Liver (tissue), 9 donors: Measurements from ENCODE around the gene DRG2. TPM values are rescaled to one million over a fixed set of nuclear protein-coding genes. Genes with fewer than 3 reads are reported as not detected.

Source experiments
- DNase-seq: peaks from one replicate; pipeline ENCODE4 v3.0.0-alpha.2; 2017; ENCODE audit warnings: low spot score
- H3K27ac ChIP-seq, 2 donors: one replicate each; pipeline ENCODE4 v1.7.0; 2013; ENCODE audit warnings: inconsistent platforms in 2 of 2, low read length in 2 of 2, control low read depth in 1 of 2, low read depth in 1 of 2, mild to moderate bottlenecking in 1 of 2
- H3K27me3 ChIP-seq, 4 donors: one replicate each; pipeline versions ENCODE4 v1.6.1 to v1.7.0; 2013; ENCODE audit warnings: low read length in 3 of 4, inconsistent platforms in 1 of 4, mild to moderate bottlenecking in 1 of 4, moderate library complexity in 1 of 4; ENCODE audit not compliant: control insufficient read depth in 4 of 4, insufficient read depth in 4 of 4
- H3K36me3 ChIP-seq, 4 donors: one replicate each; pipeline versions ENCODE4 v1.6.1 to v1.7.0; 2013; ENCODE audit warnings: low read length in 3 of 4, mild to moderate bottlenecking in 3 of 4, low read depth in 1 of 4, moderate library complexity in 1 of 4; ENCODE audit not compliant: control insufficient read depth in 4 of 4, insufficient read depth in 3 of 4
- H3K4me1 ChIP-seq, 4 donors: one replicate each; pipeline versions ENCODE4 v1.6.1 to v1.7.0; 2013; ENCODE audit warnings: low read length in 3 of 4, mild to moderate bottlenecking in 3 of 4, moderate library complexity in 1 of 4; ENCODE audit not compliant: control insufficient read depth in 4 of 4, insufficient read depth in 4 of 4
- H3K4me3 ChIP-seq, 3 donors: one replicate each; pipeline versions ENCODE4 v1.6.1 to v1.7.0; 2013; ENCODE audit warnings: low read length in 3 of 3, control low read depth in 1 of 3, low read depth in 1 of 3, mild to moderate bottlenecking in 1 of 3
- H3K9ac ChIP-seq, 2 donors: one replicate each; pipeline ENCODE4 v1.7.0; 2013; ENCODE audit warnings: low read length in 2 of 2, mild to moderate bottlenecking in 2 of 2, moderate library complexity in 2 of 2, control low read depth in 1 of 2, low read depth in 1 of 2
- H3K9me3 ChIP-seq, 4 donors: one replicate each; pipeline versions ENCODE4 v1.6.1 to v1.7.0; 2013; ENCODE audit warnings: low read length in 3 of 4; ENCODE audit not compliant: control insufficient read depth in 4 of 4
- EGR1 ChIP-seq, 2 donors: IDR thresholded peaks; 2 replicates each; pipeline ENCODE4 v1.6.1; 2016 to 2018; ENCODE audit warnings: antibody characterized with exemption in 2 of 2, low read depth in 2 of 2
- FOXA1 ChIP-seq: IDR thresholded peaks from 2 replicates; pipeline ENCODE4 v1.6.1; 2016; ENCODE audit warnings: antibody characterized with exemption
- FOXA2 ChIP-seq: IDR thresholded peaks from 2 replicates; pipeline ENCODE4 v1.6.1; 2016; ENCODE audit warnings: antibody characterized with exemption
- GABPA ChIP-seq, 2 donors: IDR thresholded peaks in 1 of 2; conservative IDR thresholded peaks in 1 of 2; 2 replicates each; pipeline ENCODE4 v1.6.1; 2016; ENCODE audit warnings: antibody characterized with exemption in 2 of 2, mild to moderate bottlenecking in 1 of 2, moderate library complexity in 1 of 2
- HNF4A ChIP-seq, 2 donors: conservative IDR thresholded peaks; 2 replicates each; pipeline ENCODE4 v1.6.1; 2016; ENCODE audit warnings: antibody characterized with exemption in 2 of 2, mild to moderate bottlenecking in 2 of 2
- HNF4G ChIP-seq: IDR thresholded peaks from 2 replicates; pipeline ENCODE4 v1.6.1; 2016; ENCODE audit warnings: antibody characterized with exemption
- JUND ChIP-seq, 2 donors: IDR thresholded peaks; 2 replicates each; pipeline ENCODE4 v1.6.1; 2016; ENCODE audit warnings: antibody characterized with exemption in 2 of 2
- NR2F2 ChIP-seq: IDR thresholded peaks from 2 replicates; pipeline ENCODE4 v1.6.1; 2016; ENCODE audit warnings: antibody characterized with exemption
- RAD21 ChIP-seq, 2 donors: IDR thresholded peaks; 2 replicates each; pipeline ENCODE4 v1.6.1; 2016; ENCODE audit warnings: antibody characterized with exemption in 2 of 2, mild to moderate bottlenecking in 2 of 2
- RXRA ChIP-seq, 2 donors: IDR thresholded peaks; 2 replicates each; pipeline ENCODE4 v1.6.1; 2017 to 2018; ENCODE audit warnings: antibody characterized with exemption in 2 of 2, mild to moderate bottlenecking in 1 of 2
- SP1 ChIP-seq: IDR thresholded peaks from 2 replicates; pipeline ENCODE4 v1.6.1; 2018; ENCODE audit warnings: antibody characterized with exemption, mild to moderate bottlenecking
- TAF1 ChIP-seq: conservative IDR thresholded peaks from 2 replicates; pipeline ENCODE4 v1.6.1; 2016; ENCODE audit warnings: antibody characterized with exemption, mild to moderate bottlenecking
- YY1 ChIP-seq: IDR thresholded peaks from 2 replicates; pipeline ENCODE4 v1.6.1; 2016; ENCODE audit warnings: antibody characterized with exemption, mild to moderate bottlenecking
- WGBS: extraction: QIAGEN DNeasy Blood & Tissue Kit; methylation state at CpG from one replicate; pipeline ENCODE4 v1.1.7; 2013; 5-methylcytosine and 5-hydroxymethylcytosine counted together
- polyA plus RNA-seq, 2 donors: library from polyadenylated mRNA; stranded (reverse) in 1 of 2; unstranded in 1 of 2; fragments of 200-250 nt in 1 of 2; fragments of >200 nt in 1 of 2; fragmentation: Nextera tagmentation in 1 of 2; extraction: Ambion mirVana in 1 of 2; gene quantifications; one replicate each; pipeline versions ENCODE4 v1.2.1 to v1.2.3, GENCODE V29; 2013 to 2015
- total RNA-seq, 2 donors: library from RNA; depleted of rRNA; stranded (reverse); fragments of >200 nt; gene quantifications; one replicate each; pipeline ENCODE4 v1.2.3, GENCODE V29; 2014
- TF ChIP-seq, protein P1 (sequence below): IDR thresholded peaks from 2 replicates; pipeline ENCODE4 v1.6.1; 2016; ENCODE audit warnings: antibody characterized with exemption, mild to moderate bottlenecking
- TF ChIP-seq, protein P2 (sequence below): IDR thresholded peaks from 2 replicates; pipeline ENCODE4 v1.6.1; 2016; ENCODE audit warnings: antibody characterized with exemption
- TF ChIP-seq, protein P3 (sequence below): fragments of 150-350 bp; IDR thresholded peaks from 2 replicates; pipeline ENCODE4 v1.5.1; 2017; ENCODE audit warnings: improper control_type of control experiment, low read depth, low read length; ENCODE audit not compliant: missing input control
- TF ChIP-seq, protein P4 (sequence below): IDR thresholded peaks from 2 replicates; pipeline ENCODE4 v1.6.1; 2016; ENCODE audit warnings: antibody characterized with exemption
- donor health status: healthy.
- donor health status: healthy.
- donor health status: healthy.
- donor health status: healthy.
- donor health status: healthy.

DRG2 gene
- total and polyA plus RNA-seq, 4 donors, result 10.9 to 24.9 (median 18.6) TPM

DNA sequence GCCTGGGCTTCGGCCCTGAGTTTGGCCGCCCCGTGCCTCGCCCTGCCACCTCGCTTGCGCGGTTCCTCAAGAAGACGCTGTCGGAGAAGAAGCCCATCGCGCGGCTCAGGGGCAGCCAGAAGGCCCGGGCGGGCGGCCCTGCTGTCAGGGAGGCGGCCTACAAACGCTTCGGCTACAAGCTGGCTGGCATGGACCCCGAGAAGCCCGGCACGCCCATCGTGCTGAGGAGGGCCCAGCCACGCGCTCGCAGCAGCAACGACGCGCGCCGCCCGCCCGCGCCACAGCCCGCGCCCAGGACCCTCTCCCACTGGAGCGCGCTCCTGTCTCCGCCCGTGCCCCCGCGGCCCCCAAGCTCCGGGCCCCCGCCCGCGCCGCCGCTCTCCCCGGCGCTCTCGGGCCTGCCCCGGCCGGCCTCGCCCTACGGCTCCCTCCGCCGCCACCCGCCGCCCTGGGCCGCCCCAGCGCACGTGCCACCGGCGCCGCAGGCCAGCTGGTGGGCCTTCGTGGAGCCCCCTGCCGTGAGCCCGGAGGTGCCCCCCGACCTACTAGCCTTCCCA is 32.8 kb downstream of the DRG2 start:
- 81% methylated on average over 68 of the region's 68 CpGs for WGBS
- Histone ChIP-seq H3K4me3 (no peak overlapping the region), H3K4me1 (peaks cover 8 to 25% (median 14%) of the 10 kb centered on the region in 4 donors), H3K9ac (no peak overlapping the region), H3K9me3 (no peaks in the 10 kb centered on the region), H3K27me3 (no peaks in the 10 kb centered on the region), H3K36me3 (no peaks in the 10 kb centered on the region), H3K27ac (no peak overlapping the region)
- DNase-seq, result no peak
- no peak for TF ChIP-seq RXRA (IDR thresholded peaks at IDR 0.05)
- TF ChIP-seq FOXA1, result no peak
- TF ChIP-seq, protein P1, sequence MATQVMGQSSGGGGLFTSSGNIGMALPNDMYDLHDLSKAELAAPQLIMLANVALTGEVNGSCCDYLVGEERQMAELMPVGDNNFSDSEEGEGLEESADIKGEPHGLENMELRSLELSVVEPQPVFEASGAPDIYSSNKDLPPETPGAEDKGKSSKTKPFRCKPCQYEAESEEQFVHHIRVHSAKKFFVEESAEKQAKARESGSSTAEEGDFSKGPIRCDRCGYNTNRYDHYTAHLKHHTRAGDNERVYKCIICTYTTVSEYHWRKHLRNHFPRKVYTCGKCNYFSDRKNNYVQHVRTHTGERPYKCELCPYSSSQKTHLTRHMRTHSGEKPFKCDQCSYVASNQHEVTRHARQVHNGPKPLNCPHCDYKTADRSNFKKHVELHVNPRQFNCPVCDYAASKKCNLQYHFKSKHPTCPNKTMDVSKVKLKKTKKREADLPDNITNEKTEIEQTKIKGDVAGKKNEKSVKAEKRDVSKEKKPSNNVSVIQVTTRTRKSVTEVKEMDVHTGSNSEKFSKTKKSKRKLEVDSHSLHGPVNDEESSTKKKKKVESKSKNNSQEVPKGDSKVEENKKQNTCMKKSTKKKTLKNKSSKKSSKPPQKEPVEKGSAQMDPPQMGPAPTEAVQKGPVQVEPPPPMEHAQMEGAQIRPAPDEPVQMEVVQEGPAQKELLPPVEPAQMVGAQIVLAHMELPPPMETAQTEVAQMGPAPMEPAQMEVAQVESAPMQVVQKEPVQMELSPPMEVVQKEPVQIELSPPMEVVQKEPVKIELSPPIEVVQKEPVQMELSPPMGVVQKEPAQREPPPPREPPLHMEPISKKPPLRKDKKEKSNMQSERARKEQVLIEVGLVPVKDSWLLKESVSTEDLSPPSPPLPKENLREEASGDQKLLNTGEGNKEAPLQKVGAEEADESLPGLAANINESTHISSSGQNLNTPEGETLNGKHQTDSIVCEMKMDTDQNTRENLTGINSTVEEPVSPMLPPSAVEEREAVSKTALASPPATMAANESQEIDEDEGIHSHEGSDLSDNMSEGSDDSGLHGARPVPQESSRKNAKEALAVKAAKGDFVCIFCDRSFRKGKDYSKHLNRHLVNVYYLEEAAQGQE, result no peak
- TF ChIP-seq HNF4G, result no peak
- no peak for TF ChIP-seq JUND (IDR thresholded peaks at IDR 0.05)
- no peak for TF ChIP-seq EGR1 (IDR thresholded peaks at IDR 0.05; ENCODE audit: low read depth in 2 of 2)
- TF ChIP-seq, protein P2, sequence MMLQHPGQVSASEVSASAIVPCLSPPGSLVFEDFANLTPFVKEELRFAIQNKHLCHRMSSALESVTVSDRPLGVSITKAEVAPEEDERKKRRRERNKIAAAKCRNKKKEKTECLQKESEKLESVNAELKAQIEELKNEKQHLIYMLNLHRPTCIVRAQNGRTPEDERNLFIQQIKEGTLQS, result no peak
- TF ChIP-seq TAF1, result no peak
- TF ChIP-seq, protein P3, sequence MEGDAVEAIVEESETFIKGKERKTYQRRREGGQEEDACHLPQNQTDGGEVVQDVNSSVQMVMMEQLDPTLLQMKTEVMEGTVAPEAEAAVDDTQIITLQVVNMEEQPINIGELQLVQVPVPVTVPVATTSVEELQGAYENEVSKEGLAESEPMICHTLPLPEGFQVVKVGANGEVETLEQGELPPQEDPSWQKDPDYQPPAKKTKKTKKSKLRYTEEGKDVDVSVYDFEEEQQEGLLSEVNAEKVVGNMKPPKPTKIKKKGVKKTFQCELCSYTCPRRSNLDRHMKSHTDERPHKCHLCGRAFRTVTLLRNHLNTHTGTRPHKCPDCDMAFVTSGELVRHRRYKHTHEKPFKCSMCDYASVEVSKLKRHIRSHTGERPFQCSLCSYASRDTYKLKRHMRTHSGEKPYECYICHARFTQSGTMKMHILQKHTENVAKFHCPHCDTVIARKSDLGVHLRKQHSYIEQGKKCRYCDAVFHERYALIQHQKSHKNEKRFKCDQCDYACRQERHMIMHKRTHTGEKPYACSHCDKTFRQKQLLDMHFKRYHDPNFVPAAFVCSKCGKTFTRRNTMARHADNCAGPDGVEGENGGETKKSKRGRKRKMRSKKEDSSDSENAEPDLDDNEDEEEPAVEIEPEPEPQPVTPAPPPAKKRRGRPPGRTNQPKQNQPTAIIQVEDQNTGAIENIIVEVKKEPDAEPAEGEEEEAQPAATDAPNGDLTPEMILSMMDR, result no peak
- TF ChIP-seq NR2F2, result no peak
- no peak for TF ChIP-seq RAD21 (IDR thresholded peaks at IDR 0.05)
- TF ChIP-seq GABPA (IDR thresholded peaks at IDR 0.05 in 1 of 2, conservative IDR thresholded peaks at IDR 0.05 in 1 of 2), result no peak
- TF ChIP-seq SP1, result no peak
- no peak for TF ChIP-seq YY1
- TF ChIP-seq, protein P4, sequence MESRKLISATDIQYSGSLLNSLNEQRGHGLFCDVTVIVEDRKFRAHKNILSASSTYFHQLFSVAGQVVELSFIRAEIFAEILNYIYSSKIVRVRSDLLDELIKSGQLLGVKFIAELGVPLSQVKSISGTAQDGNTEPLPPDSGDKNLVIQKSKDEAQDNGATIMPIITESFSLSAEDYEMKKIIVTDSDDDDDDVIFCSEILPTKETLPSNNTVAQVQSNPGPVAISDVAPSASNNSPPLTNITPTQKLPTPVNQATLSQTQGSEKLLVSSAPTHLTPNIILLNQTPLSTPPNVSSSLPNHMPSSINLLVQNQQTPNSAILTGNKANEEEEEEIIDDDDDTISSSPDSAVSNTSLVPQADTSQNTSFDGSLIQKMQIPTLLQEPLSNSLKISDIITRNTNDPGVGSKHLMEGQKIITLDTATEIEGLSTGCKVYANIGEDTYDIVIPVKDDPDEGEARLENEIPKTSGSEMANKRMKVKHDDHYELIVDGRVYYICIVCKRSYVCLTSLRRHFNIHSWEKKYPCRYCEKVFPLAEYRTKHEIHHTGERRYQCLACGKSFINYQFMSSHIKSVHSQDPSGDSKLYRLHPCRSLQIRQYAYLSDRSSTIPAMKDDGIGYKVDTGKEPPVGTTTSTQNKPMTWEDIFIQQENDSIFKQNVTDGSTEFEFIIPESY, result no peak
- TF ChIP-seq HNF4A (conservative IDR thresholded peaks at IDR 0.05), result no peak
- no peak for TF ChIP-seq FOXA2
